Bronchial epithelial cell (primary cell): ENCODE measurements around the gene VPS52. TPM values are rescaled to one million over a fixed set of nuclear protein-coding genes. Genes with fewer than 3 reads are reported as not detected.
"Not testable (repeated sequence)": the region's sequence is repeated elsewhere in the genome, so short reads cannot be mapped to it uniquely, and the experiment has no call there.

Experiments
- DNase-seq: peaks from one replicate; pipeline ENCODE4 v3.0.0-alpha.2; 2010; ENCODE audit warnings: low read depth
- FAIRE-seq: peaks from 2 replicates; lab custom pipeline; 2011; peaks lifted over from hg19 to GRCh38; lab: Jason Lieb, UNC
- H3K27me3 ChIP-seq: 2 replicates; pipeline ENCODE4 v1.5.1; 2011; ENCODE audit warnings: low read length; ENCODE audit not compliant: control insufficient read depth, insufficient read depth
- H3K36me3 ChIP-seq: 2 replicates; pipeline ENCODE4 v1.5.1; 2011; ENCODE audit warnings: low read length; ENCODE audit not compliant: control insufficient read depth, insufficient read depth
- H3K4me3 ChIP-seq: 2 replicates; pipeline ENCODE4 v1.5.1; 2011; ENCODE audit warnings: mild to moderate bottlenecking, low read depth, low read length, control low read depth
- total RNA-seq: library from RNA; depleted of rRNA; stranded (reverse); fragments of >200 nt; gene quantifications from 2 replicates; pipeline ENCODE4 v1.2.1, GENCODE V29; 2014
- TF ChIP-seq, protein P1 (sequence below): IDR thresholded peaks from 2 replicates; pipeline ENCODE4 v1.5.1; 2011; ENCODE audit warnings: mild to moderate bottlenecking, moderate library complexity, low read length, control low read depth, inconsistent platforms; ENCODE audit not compliant: insufficient read depth, severe bottlenecking

The VPS52 gene
- total RNA-seq, 1 donor from 2014 or later = 22.1 TPM

DNA sequence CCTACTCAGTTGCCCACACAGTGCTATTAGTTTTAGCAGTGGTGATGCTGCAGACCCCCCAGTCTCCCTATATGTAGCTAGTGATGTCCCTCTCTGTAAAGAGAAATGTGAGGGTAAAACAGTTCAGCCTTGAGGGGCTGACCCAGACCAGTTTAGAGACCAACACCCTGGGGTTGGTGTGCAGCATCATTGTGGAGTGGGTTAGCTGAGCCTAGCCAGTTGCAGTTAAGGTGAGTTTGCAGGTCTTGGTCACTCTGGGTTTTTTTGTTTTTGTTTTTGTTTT lies 4.8 kb upstream of the VPS52 start:
- H3K4me3 ChIP-seq = peak overlapping the region; percentile 52
- DNase-seq (no peak), FAIRE-seq (no peak)
- TF ChIP-seq, protein P1, sequence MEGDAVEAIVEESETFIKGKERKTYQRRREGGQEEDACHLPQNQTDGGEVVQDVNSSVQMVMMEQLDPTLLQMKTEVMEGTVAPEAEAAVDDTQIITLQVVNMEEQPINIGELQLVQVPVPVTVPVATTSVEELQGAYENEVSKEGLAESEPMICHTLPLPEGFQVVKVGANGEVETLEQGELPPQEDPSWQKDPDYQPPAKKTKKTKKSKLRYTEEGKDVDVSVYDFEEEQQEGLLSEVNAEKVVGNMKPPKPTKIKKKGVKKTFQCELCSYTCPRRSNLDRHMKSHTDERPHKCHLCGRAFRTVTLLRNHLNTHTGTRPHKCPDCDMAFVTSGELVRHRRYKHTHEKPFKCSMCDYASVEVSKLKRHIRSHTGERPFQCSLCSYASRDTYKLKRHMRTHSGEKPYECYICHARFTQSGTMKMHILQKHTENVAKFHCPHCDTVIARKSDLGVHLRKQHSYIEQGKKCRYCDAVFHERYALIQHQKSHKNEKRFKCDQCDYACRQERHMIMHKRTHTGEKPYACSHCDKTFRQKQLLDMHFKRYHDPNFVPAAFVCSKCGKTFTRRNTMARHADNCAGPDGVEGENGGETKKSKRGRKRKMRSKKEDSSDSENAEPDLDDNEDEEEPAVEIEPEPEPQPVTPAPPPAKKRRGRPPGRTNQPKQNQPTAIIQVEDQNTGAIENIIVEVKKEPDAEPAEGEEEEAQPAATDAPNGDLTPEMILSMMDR = no peak
- H3K27me3 ChIP-seq = no peaks in the 10 kb centered on the region
- H3K36me3 ChIP-seq = peaks cover 35% of the 10 kb centered on the region

DNA sequence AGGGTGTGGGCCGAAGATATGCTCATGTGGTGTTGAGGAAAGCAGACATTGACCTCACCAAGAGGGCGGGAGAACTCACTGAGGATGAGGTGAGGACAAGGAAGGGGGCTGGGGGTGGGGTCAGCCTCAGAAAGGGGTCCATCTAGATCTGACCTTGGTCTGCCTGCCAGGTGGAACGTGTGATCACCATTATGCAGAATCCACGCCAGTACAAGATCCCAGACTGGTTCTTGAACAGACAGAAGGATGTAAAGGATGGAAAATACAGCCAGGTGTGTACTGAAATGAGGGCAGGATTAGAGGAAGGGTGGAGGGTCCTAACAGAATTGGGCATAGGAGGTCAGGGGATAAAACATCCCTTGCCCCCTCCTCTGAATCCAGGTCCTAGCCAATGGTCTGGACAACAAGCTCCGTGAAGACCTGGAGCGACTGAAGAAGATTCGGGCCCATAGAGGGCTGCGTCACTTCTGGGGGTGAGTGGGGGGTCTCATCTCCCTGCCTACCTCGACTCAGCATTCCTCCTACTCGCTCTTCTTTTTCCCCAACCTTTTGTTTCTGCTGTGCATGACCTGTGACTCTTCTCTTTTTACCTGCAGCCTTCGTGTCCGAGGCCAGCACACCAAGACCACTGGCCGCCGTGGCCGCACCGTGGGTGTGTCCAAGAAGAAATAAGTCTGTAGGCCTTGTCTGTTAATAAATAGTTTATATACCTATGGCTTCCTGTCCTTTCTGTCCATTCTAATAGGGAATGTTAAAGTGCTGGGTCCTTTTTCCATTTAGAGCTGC lies 4.3 kb upstream of the VPS52 start:
- Histone ChIP-seq H3K36me3 (peaks cover 35% of the 10 kb centered on the region), H3K4me3 (peak overlapping the region; percentile 52)
- DNase-seq, H3K27me3 ChIP-seq: not testable (repeated sequence)
- FAIRE-seq = peak; percentile 32

DNA sequence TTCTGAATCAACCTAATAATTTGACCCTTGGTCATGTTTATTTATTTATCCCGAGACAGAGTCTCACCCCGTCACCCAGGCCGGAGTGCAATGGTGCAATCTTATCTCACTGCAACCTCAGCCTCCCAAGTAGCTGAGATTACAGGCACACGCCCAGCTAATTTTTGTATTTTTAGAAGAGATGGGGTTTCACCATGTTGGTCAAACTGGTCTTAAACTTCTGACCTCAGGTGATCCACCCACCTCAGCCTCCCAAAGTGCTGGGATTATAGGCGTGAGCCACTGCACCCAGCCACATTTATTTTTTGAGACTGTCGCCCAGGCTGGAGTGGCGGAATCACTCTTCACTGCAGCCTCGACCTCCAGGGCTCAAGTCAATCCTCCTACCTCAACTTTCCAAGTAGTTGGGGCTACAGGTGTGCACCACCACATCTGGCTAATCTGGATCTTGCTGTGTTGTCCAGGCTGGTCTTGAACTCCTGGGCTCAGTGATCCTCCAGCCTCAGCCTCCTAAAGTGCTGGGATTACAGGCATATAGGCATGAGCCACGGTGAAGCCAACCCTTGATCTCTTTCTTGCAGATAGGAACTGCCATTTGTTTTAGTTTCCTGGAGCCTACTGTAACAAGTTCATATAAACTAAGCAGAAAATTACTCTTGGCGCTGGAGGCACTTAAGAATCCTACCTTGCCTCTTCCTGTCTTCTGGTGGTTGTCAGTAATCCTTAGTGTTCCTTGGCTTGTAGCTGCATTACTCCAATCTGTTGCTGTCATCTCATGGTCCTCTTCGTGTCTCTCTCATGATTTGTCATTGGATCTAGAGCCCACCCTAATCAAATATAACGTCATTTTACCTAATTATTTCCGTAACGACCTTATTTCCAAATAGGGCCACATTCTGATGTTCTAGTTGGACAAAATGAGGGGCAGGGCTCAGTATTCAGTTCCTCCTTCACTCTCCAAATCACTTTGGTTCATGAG lies 2.5 kb upstream of the VPS52 start:
- DNase-seq = no peak
- Histone ChIP-seq H3K4me3 (peak overlapping the region; percentile 81), H3K27me3 (no peaks in the 10 kb centered on the region), H3K36me3 (peaks cover 31% of the 10 kb centered on the region)
- FAIRE-seq = no peak
- TF ChIP-seq, protein P1 = no peak

DNA sequence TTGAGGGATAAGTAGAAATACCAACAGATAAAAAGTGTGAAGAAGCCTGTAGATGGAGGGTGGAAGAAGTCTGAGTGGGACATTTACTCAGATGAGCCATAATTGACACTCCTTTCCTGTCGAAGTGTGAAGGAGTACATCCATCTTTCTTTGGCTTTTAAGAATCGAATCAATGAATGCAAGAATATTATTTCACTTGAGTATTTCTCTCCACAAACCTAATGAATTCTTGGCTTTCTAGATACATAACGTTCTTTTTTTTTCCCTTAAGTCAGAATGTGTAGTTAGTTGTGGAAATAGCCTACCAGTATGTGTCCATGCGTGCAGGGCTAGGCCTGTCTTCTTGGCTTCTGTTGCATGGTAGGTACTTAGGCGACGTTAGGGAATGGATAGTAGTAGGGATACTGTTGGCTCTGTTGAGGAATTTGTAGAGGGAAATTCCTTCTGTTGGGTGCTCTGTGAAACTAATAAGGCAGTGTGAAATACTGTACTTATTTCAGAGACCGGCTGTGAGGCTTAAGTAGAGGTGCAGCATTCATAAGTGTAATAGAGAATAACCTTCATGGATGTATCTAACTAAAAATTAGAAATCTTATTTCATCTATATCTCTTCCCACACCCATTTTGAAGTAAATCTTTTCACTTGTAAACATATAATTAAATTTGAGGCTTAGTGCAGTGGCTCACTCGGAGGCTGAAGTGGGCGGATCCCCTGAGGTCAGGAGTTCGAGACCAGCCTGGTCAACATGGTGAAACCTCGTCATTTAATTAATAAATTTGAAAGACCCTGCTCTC lies 1.6 kb upstream of the VPS52 start:
- DNase-seq (no peak), FAIRE-seq (no peak)
- Histone ChIP-seq H3K4me3 (peak overlapping the region; percentile 81), H3K36me3 (peaks cover 35% of the 10 kb centered on the region), H3K27me3 (no peaks in the 10 kb centered on the region)
- TF ChIP-seq, protein P1 = no peak

DNA sequence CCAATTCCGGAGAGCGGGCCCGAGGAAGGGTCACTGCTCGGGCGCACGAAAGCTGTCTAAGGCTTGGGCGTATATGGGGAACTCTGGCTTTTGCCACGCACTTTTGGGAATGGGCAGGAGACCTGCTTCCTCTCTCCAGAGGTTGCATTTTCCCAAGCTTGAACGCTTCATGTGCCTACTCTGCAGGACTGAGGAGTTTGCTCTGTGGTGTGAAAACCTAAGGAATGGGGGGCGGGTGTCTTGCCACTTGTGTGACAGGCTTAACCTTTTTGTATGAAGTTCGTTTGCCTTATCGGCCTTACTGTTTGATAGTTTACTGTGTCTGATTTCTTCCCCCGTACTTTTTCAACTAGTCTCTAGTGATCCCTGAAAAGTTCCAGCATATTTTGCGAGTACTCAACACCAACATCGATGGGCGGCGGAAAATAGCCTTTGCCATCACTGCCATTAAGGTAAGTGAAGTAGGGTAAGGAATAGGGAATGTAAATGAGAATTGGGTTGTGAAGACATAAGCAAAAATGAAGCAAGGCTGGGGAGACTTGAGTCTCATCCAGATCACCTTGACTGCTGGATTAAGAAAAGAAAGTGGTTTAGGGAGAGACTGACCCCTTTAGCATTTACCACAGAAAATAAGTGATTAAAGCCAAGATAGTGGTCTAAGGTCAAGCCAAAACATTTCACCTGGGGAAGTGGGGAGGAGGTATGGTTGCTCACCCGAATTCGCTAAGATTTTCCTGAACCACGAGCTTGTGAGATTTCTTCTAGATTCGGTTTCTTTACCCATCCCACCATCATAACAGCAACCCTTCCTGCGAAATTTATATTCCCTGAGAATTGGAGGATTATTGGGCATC lies 826 bp upstream of the VPS52 start:
- Histone ChIP-seq H3K27me3 (no peaks in the 10 kb centered on the region), H3K4me3 (peak overlapping the region; percentile 81), H3K36me3 (peaks cover 40% of the 10 kb centered on the region)
- no peak for FAIRE-seq
- TF ChIP-seq, protein P1 = no peak
- peak; percentile 10 for DNase-seq
